GM23248 (cell line): ENCODE measurements around the gene STAT5A. TPM values are rescaled to one million over a fixed set of nuclear protein-coding genes. Genes with fewer than 3 reads are reported as not detected.

ENCODE experiments used
- DNase-seq: peaks from one replicate; pipeline ENCODE4 v3.0.0-alpha.2; 2015
- H2AFZ ChIP-seq: fragments of 200-600 bp; sonication (generic); 2 replicates; pipeline ENCODE4 v1.6.1; 2016; ENCODE audit warnings: antibody characterized with exemption
- H3F3A ChIP-seq: fragments of 200-600 bp; sonication (generic); 2 replicates; pipeline ENCODE4 v1.6.1; 2016; ENCODE audit warnings: mild to moderate bottlenecking, antibody characterized with exemption, mixed run types; ENCODE audit not compliant: insufficient read depth
- H3K27ac ChIP-seq: fragments of 200-600 bp; sonication (generic); 2 replicates; pipeline ENCODE4 v1.5.1; 2016; ENCODE audit warnings: mild to moderate bottlenecking
- H3K27me3 ChIP-seq: fragments of 200-600 bp; sonication (generic); replicated peaks from 2 replicates; pipeline ENCODE4 v1.6.1; 2016; ENCODE audit warnings: mild to moderate bottlenecking; ENCODE audit not compliant: insufficient read depth
- H3K36me3 ChIP-seq: fragments of 200-600 bp; sonication (generic); 2 replicates; pipeline ENCODE4 v1.6.1; 2016; ENCODE audit warnings: low read depth, mild to moderate bottlenecking
- H3K4me1 ChIP-seq: fragments of 200-600 bp; sonication (generic); 2 replicates; pipeline ENCODE4 v1.6.1; 2016; ENCODE audit warnings: mild to moderate bottlenecking; ENCODE audit not compliant: insufficient read depth
- H3K4me2 ChIP-seq: fragments of 200-600 bp; sonication (generic); one replicate; pipeline ENCODE4 v1.6.1; 2016; ENCODE audit warnings: mild to moderate bottlenecking; ENCODE audit not compliant: unreplicated experiment
- H3K4me3 ChIP-seq: fragments of 200-600 bp; sonication (generic); 2 replicates; pipeline ENCODE4 v1.5.1; 2016; ENCODE audit warnings: mild to moderate bottlenecking
- H3K79me2 ChIP-seq: fragments of 200-600 bp; sonication (generic); 2 replicates; pipeline ENCODE4 v1.6.1; 2016; ENCODE audit warnings: mild to moderate bottlenecking; ENCODE audit not compliant: insufficient read depth
- H3K9ac ChIP-seq: fragments of 200-600 bp; sonication (generic); 2 replicates; pipeline ENCODE4 v1.6.1; 2016; ENCODE audit warnings: mild to moderate bottlenecking
- H3K9me2 ChIP-seq: fragments of 200-600 bp; sonication (generic); 2 replicates; pipeline ENCODE4 v1.6.1; 2016; ENCODE audit warnings: mixed run types, mild to moderate bottlenecking, moderate library complexity; ENCODE audit not compliant: insufficient read depth
- H3K9me3 ChIP-seq: fragments of 200-600 bp; sonication (generic); one replicate; pipeline ENCODE4 v1.6.1; 2017; ENCODE audit warnings: low read depth
- H4K20me1 ChIP-seq: fragments of 200-600 bp; sonication (generic); 2 replicates; pipeline ENCODE4 v1.6.0; 2016; ENCODE audit not compliant: insufficient read depth
- EZH2 ChIP-seq: fragments of 200-600 bp; sonication (generic); IDR thresholded peaks from 2 replicates; pipeline ENCODE4 v1.6.1; 2018; ENCODE audit warnings: antibody characterized with exemption, mild to moderate bottlenecking; ENCODE audit not compliant: insufficient read depth, poor library complexity, severe bottlenecking
- EZH2phosphoT487 ChIP-seq: fragments of 200-600 bp; sonication (generic); IDR thresholded peaks from 2 replicates; pipeline ENCODE4 v1.6.1; 2018; ENCODE audit warnings: antibody characterized with exemption, moderate library complexity, mild to moderate bottlenecking, low read depth; ENCODE audit not compliant: insufficient read depth
- WGBS, 2 experiments: methylation state at CpG; one replicate each; pipeline ENCODE4 v1.1.6; 2015 to 2017; ENCODE audit warnings: low lambda C conversion rate in 2 of 2, low coverage in 1 of 2; ENCODE audit errors: missing lambda C conversion rate in 2 of 2; 5-methylcytosine and 5-hydroxymethylcytosine counted together
- in situ Hi-C: fragments of 300-500 bp; cut with MboI; formaldehyde crosslinking; loops from 2 replicates; pipeline ENCODE4 v1.15.0; 2020
- polyA plus RNA-seq: library from polyadenylated mRNA; unstranded; fragments of >200 nt; fragmentation: Nextera tagmentation; extraction: Ambion mirVana; gene quantifications from 2 replicates; pipeline ENCODE4 v1.2.1, GENCODE V29; 2016
- total RNA-seq: library from RNA; depleted of rRNA; stranded (reverse); fragments of >200 nt; shearing (Covaris generic); gene quantifications from 2 replicates; pipeline ENCODE4 v1.2.3, GENCODE V29; 2014

The STAT5A gene
- total and polyA plus RNA-seq, 2 experiments from 2014 or later: 6.8 to 26.3 TPM

- Histone ChIP-seq H3K4me3 (no peak overlapping the region), H4K20me1 (no peaks in the 10 kb centered on the region), H3K4me1 (peaks cover 11% of the 10 kb centered on the region), H3K79me2 (no peaks in the 10 kb centered on the region), H3K27ac (no peak overlapping the region), H3K9me2 (no peaks in the 10 kb centered on the region), H2AFZ (no peak overlapping the region), H3K9me3 (no peaks in the 10 kb centered on the region), H3K9ac (no peak overlapping the region), H3K27me3 (no peaks in the 10 kb centered on the region), H3K4me2 (no peak overlapping the region), H3F3A (no peaks in the 10 kb centered on the region), H3K36me3 (no peaks in the 10 kb centered on the region)
- in situ Hi-C loops: no loop called here
- WGBS, 2 experiments: 81 to 88% methylated on average over 7 of the region's 7 CpGs
- no peak for TF ChIP-seq EZH2
- TF ChIP-seq EZH2phosphoT487: no peak
- no peak for DNase-seq
Observed at GRCh38 chr17:42284566-42284965, 3.7 kb upstream of the STAT5A start.

DNA sequence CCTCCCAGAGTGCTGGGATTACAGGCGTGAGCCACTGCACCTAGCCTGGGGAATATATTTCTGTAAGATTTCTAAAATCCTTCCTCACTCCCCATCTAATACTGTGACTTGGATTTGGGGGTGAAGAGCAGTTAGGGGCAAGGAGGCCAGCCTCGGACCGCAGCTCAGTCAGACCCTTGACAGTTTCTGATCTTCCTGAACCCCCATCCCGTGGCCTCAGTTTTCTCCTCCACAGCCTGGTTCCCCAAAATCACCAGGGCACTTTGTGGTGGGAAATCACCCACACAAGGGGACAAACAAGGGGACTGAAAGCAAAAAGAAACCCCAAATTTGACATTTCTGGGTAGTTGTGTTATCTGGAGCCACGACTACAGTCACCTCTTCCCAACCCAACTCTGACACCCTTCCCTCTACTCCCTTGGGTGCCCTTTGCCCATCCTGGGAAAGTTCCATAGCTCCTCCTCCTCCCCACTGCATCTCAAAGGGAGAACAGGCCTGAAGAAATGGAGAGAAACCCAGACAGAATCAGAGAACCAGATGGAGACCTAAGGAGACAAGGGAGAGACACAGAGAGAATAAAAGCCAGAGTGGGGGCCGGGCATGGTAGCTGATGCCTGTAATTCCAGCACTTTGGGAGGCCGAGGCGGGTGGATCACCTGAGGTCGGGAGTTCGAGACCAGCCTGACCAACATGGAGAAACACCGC, 2.8 kb upstream of the STAT5A start:
- H3K9me2 ChIP-seq: no peaks in the 10 kb centered on the region
- in situ Hi-C loops: no loop called here
- no peaks in the 10 kb centered on the region for H3K27me3 ChIP-seq
- H3K4me1 ChIP-seq: peaks cover 11% of the 10 kb centered on the region
- H3K27ac ChIP-seq: no peak overlapping the region
- no peak overlapping the region for H3K4me2 ChIP-seq
- H3K79me2 ChIP-seq: no peaks in the 10 kb centered on the region
- no peak overlapping the region for H3K4me3 ChIP-seq
- no peak for DNase-seq
- H3K36me3 ChIP-seq: no peaks in the 10 kb centered on the region
- no peak overlapping the region for H2AFZ ChIP-seq
- no peaks in the 10 kb centered on the region for H3K9me3 ChIP-seq
- H3F3A ChIP-seq: no peaks in the 10 kb centered on the region
- H4K20me1 ChIP-seq: no peaks in the 10 kb centered on the region
- 85 to 87% methylated on average over 11 of the region's 11 CpGs for WGBS, 2 experiments
- TF ChIP-seq EZH2 (no peak), EZH2phosphoT487 (no peak)
- no peak overlapping the region for H3K9ac ChIP-seq

DNA sequence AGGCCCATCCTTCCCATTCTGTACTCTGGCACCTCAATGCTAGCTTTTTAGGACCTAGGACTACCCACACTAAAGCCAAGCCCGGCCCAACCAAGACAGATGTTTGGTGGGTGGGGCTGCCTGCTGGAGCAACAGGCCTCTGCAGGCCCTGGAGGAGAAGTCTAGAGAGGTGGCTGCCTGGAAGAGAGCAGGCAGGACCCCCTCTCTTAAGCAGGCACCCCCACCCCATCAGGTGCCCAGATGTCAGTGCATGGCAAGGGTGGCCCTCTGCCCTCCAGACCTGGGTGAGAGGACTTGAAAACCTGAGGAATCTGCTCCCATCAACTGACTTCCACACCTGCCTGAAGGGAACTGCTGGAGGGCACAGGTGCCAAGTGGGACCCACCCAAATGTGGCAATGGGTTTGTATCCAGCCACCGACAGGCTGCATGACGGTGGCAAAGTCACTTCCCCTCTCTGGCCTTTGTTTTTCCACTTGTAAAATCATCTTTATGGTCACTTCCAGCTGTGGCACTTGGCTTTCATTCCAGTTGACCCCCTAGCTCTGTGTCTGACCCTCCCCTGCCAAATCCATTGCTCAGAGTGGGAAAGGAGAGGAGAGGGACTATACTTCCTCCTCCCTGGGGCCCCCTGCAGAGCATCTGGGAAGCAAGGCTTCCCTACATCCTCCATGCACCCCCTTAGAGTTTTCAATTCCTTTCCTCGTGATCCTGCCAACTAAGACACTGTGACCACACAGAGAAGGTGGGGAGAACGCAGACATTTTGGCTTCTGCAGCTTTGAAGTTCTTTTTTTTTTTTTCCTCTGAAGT, 1.7 kb upstream of the STAT5A start:
- 37 to 40% methylated on average over 5 of the region's 5 CpGs for WGBS, 2 experiments
- Histone ChIP-seq H3K36me3 (no peaks in the 10 kb centered on the region), H3K4me3 (peak overlapping the region; percentile 76), H3K79me2 (no peaks in the 10 kb centered on the region), H3K27ac (0 out of 2 replicates have a peak overlapping the region, but pooled peaks have one; percentile 44), H3K9me2 (no peaks in the 10 kb centered on the region), H3F3A (no peaks in the 10 kb centered on the region), H3K4me2 (peak overlapping the region; percentile 87), H3K4me1 (peaks cover 11% of the 10 kb centered on the region), H3K9ac (peak overlapping the region; percentile 73), H3K9me3 (no peaks in the 10 kb centered on the region), H2AFZ (peak overlapping the region; percentile 81), H3K27me3 (no peaks in the 10 kb centered on the region), H4K20me1 (no peaks in the 10 kb centered on the region)
- TF ChIP-seq EZH2phosphoT487: no peak
- TF ChIP-seq EZH2: no peak
- DNase-seq: peak; percentile 30
- in situ Hi-C loops: no loop called here

- H3K4me3 ChIP-seq: peak overlapping the region; percentile 76
- H3K9ac ChIP-seq: peak overlapping the region; percentile 73
- no peaks in the 10 kb centered on the region for H3F3A ChIP-seq
- H3K27me3 ChIP-seq: no peaks in the 10 kb centered on the region
- H4K20me1 ChIP-seq: no peaks in the 10 kb centered on the region
- in situ Hi-C loops: no loop called here
- TF ChIP-seq EZH2 (no peak), EZH2phosphoT487 (no peak)
- H3K9me2 ChIP-seq: no peaks in the 10 kb centered on the region
- H3K4me2 ChIP-seq: peak overlapping the region; percentile 87
- peak; percentile 66 for DNase-seq
- no peaks in the 10 kb centered on the region for H3K9me3 ChIP-seq
- WGBS, 2 experiments: 9 to 17% methylated on average over 14 of the region's 14 CpGs
- H3K79me2 ChIP-seq: no peaks in the 10 kb centered on the region
- peak overlapping the region; percentile 44 for H3K27ac ChIP-seq
- peaks cover 11% of the 10 kb centered on the region for H3K4me1 ChIP-seq
- H3K36me3 ChIP-seq: no peaks in the 10 kb centered on the region
- peak overlapping the region; percentile 81 for H2AFZ ChIP-seq
Observed at GRCh38 chr17:42287305-42287976, 857 bp upstream of the STAT5A start.
